ENCODE results near the gene CETN3.

GRCh38 chr5:90446961-90447360 lies 37.4 kb upstream of the CETN3 start:
- TF ChIP-seq ERF (CRISPR knock-in tag; IDR thresholded peaks at IDR 0.05) = no peak
- no peak for TF ChIP-seq CTCF (CRISPR knock-in tag; IDR thresholded peaks at IDR 0.05)
- no peak for TF ChIP-seq RAD51 (IDR thresholded peaks at IDR 0.05; ENCODE audit: borderline replicate concordance)
- TF ChIP-seq SETDB1 (CRISPR knock-in tag; IDR thresholded peaks at IDR 0.05; ENCODE audit: borderline replicate concordance) = no peak
- no peak for TF ChIP-seq EHMT2 (IDR thresholded peaks at IDR 0.05; ENCODE audit: borderline replicate concordance, low read depth, low read length)
- no peak for TF ChIP-seq ZNF446 (CRISPR knock-in tag; IDR thresholded peaks at IDR 0.05)
- no peak for TF ChIP-seq ZNF263 (CRISPR knock-in tag; IDR thresholded peaks at IDR 0.05)
- no peak for TF ChIP-seq ZFP36 (IDR thresholded peaks at IDR 0.05; ENCODE audit: borderline replicate concordance, low read depth, low read length, partially characterized antibody)
- TF ChIP-seq ATM (IDR thresholded peaks at IDR 0.05; ENCODE audit: borderline replicate concordance) = no peak
- TF ChIP-seq PREB (CRISPR knock-in tag; IDR thresholded peaks at IDR 0.05) = no peak
- no peak for TF ChIP-seq ATF6 (CRISPR knock-in tag; conservative IDR thresholded peaks at IDR 0.05)

Measured in HepG2 (cell line).